Gastrocnemius medialis (tissue), 4 donors: ENCODE data around the gene WDR31. TPM values are rescaled to one million over a fixed set of nuclear protein-coding genes. Genes with fewer than 3 reads are reported as not detected.

ENCODE experiments used
- ATAC-seq, 2 donors: fragments of 150-250 bp; one replicate each; pipeline ENCODE4 v1.9.1; 2016
- DNase-seq, 2 donors: peaks; one replicate each; pipeline ENCODE4 v3.0.0-alpha.2; 2019
- H3K27ac ChIP-seq, 4 donors: fragments of 200-600 bp; sonication (generic); 1 replicate in 1 of 4; 2 replicates in 3 of 4; pipeline ENCODE4 v1.5.1; 2016 to 2018; ENCODE audit warnings: mild to moderate bottlenecking in 2 of 4, moderate library complexity in 1 of 4
- H3K27me3 ChIP-seq, 3 donors: fragments of 200-600 bp; sonication (generic) in 2 of 3; 1 replicate in 1 of 3; 2 replicates in 2 of 3; pipeline versions ENCODE4 v1.5.1 to v1.6.0; 2016 to 2019; ENCODE audit warnings: mild to moderate bottlenecking in 1 of 3, moderate library complexity in 1 of 3
- H3K36me3 ChIP-seq, 2 donors: fragments of 200-600 bp; sonication (generic) in 1 of 2; one replicate each; pipeline ENCODE4 v1.5.1; 2017 to 2018
- H3K4me1 ChIP-seq, 2 donors: fragments of 200-600 bp; sonication (generic) in 1 of 2; one replicate each; pipeline ENCODE4 v1.5.1; 2016 to 2017; ENCODE audit warnings: mild to moderate bottlenecking in 2 of 2
- H3K4me3 ChIP-seq, 4 donors: fragments of 200-600 bp; sonication (generic) in 3 of 4; 1 replicate in 1 of 4; 2 replicates in 3 of 4; pipeline ENCODE4 v1.5.1; 2016 to 2019; ENCODE audit warnings: mild to moderate bottlenecking in 2 of 4
- H3K9me3 ChIP-seq, 3 donors: fragments of 200-600 bp; sonication (generic) in 2 of 3; 1 replicate in 1 of 3; 2 replicates in 2 of 3; pipeline ENCODE4 v1.5.1; 2016 to 2019
- CTCF ChIP-seq, 5 experiments: fragments of 450-650 bp in 3 of 5; fragments of 200-600 bp in 2 of 5; sonication (generic) in 2 of 5; IDR thresholded peaks in 4 of 5; conservative IDR thresholded peaks in 1 of 5; 1 replicate in 4 of 5; 2 replicates in 1 of 5; pipeline ENCODE4 v1.5.1; 2016 to 2019; ENCODE audit warnings: antibody characterized with exemption in 5 of 5, mild to moderate bottlenecking in 3 of 5, moderate library complexity in 3 of 5
- POLR2A ChIP-seq, 2 donors: fragments of 450-650 bp; IDR thresholded peaks; one replicate each; pipeline ENCODE4 v1.6.1; 2017; ENCODE audit warnings: antibody characterized with exemption in 2 of 2, mild to moderate bottlenecking in 2 of 2, moderate library complexity in 2 of 2
- in situ Hi-C, 4 donors: fragments of 200-750 bp; cut with MboI; loops; one replicate each; pipeline versions ENCODE4 v1.15.0 to v1.8.0; 2017; ENCODE audit warnings: low sequenced_read_pairs in 4 of 4
- intact Hi-C: fragments of 100-400 bp; cut with DNase I; formaldehyde crosslinking; loops from one replicate; pipeline ENCODE4 v1.15.1; 2023; ENCODE audit warnings: low total_unique reads
- total RNA-seq, 4 donors: library from RNA; depleted of rRNA; stranded (reverse); fragments of >200 nt; gene quantifications; one replicate each; pipeline versions ENCODE4 v1.1.0 to v1.2.3, GENCODE V29; 2016

WDR31 gene
- total RNA-seq, 4 donors from 2014 or later = 0.29 to 1.1 (median 0.36) TPM; not detected in 1

GRCh38 chr9:113311961-113312360 is 28.1 kb downstream of the WDR31 start:
- Histone ChIP-seq H3K4me3 (no peak overlapping the region), H3K27ac (no peak overlapping the region), H3K9me3 (no peaks in the 10 kb centered on the region), H3K36me3 (no peaks in the 10 kb centered on the region), H3K27me3 (no peaks in the 10 kb centered on the region), H3K4me1 (peaks cover 0 to 3% of the 10 kb centered on the region in 2 donors)
- TF ChIP-seq POLR2A (IDR thresholded peaks at IDR 0.05) (no peak), CTCF (IDR thresholded peaks at IDR 0.05 in 4 of 5, conservative IDR thresholded peaks at IDR 0.05 in 1 of 5) (no peak)
- DNase-seq (no peak), ATAC-seq (no peak)
- in situ Hi-C loops (loop anchor here in 1 of 4 donors (25.0 kb wide), 1 partner anchor 350 kb away; no protein-coding TSS in a partner anchor), intact Hi-C loops (no loop called here)

DNA sequence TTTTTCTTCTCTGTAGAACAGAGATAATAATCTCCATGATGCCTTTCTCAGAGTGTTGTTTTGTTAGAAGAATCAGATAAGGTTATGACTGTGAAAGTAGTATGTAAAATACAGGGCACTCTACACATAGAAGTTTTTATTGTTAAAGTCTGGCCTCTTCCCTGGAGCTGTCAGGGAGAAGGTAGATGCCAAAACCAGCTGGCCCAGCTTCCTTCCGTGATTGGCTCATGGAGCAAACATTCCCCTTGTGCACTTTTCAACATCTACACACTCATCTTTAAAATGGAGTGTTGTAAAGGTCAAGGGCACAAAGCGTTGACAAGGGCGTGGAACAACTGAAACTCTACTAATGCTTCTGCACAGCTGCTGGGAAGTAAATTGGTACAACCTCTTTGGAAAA is 29.5 kb downstream of the WDR31 start:
- intact Hi-C loops (no loop called here), in situ Hi-C loops (loop anchor here in 1 of 4 donors (25.0 kb wide), 1 partner anchor 352 kb away; no protein-coding TSS in a partner anchor)
- no peak overlapping the region for H3K4me3 ChIP-seq
- ATAC-seq (no peak), DNase-seq (no peak)
- no peaks in the 10 kb centered on the region for H3K27me3 ChIP-seq
- H3K9me3 ChIP-seq = no peaks in the 10 kb centered on the region
- TF ChIP-seq POLR2A (IDR thresholded peaks at IDR 0.05) (no peak), CTCF (IDR thresholded peaks at IDR 0.05 in 4 of 5, conservative IDR thresholded peaks at IDR 0.05 in 1 of 5) (no peak)
- peaks cover 0 to 3% of the 10 kb centered on the region in 2 donors for H3K4me1 ChIP-seq
- H3K27ac ChIP-seq = no peak overlapping the region
- no peaks in the 10 kb centered on the region for H3K36me3 ChIP-seq

DNA sequence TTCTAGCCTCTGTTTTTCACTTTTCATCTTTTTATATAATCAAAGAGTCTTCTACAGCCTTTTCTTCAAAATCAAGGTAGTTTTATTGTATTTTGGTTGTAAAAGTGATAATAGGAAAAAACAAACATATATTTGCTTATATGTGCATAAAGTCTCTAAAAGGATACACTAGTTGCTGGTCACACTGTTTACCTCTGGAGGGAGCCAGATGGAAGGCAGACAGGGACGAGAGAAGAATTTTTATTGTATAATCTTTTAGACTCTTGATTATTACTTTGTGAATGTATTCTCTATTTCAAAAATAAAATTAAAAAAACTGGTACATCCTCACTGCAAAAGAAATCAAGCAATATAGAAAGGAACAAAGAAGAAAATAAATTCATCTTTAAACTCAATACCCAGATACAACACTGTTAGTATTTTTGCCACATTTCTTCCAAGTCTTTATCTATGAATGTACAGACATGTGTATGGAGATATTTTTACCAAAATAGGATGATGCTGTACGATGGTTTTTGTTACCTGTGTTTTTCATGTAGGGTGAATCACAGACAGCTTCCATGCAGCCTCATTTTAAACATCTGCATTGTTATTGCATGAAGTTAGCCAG is 30.8 kb downstream of the WDR31 start:
- H3K27ac ChIP-seq = no peak overlapping the region
- DNase-seq = no peak
- in situ Hi-C loops (loop anchor here in 1 of 4 donors (25.0 kb wide), 1 partner anchor 353 kb away; no protein-coding TSS in a partner anchor), intact Hi-C loops (no loop called here)
- no peaks in the 10 kb centered on the region for H3K27me3 ChIP-seq
- TF ChIP-seq CTCF (IDR thresholded peaks at IDR 0.05 in 4 of 5, conservative IDR thresholded peaks at IDR 0.05 in 1 of 5) (peak in 4 of 5 experiments; percentile 23 to 49 (median 33)), POLR2A (IDR thresholded peaks at IDR 0.05) (no peak)
- ATAC-seq = no peak
- H3K36me3 ChIP-seq = no peaks in the 10 kb centered on the region
- peaks cover 0 to 3% of the 10 kb centered on the region in 2 donors for H3K4me1 ChIP-seq
- no peaks in the 10 kb centered on the region for H3K9me3 ChIP-seq
- no peak overlapping the region for H3K4me3 ChIP-seq

DNA sequence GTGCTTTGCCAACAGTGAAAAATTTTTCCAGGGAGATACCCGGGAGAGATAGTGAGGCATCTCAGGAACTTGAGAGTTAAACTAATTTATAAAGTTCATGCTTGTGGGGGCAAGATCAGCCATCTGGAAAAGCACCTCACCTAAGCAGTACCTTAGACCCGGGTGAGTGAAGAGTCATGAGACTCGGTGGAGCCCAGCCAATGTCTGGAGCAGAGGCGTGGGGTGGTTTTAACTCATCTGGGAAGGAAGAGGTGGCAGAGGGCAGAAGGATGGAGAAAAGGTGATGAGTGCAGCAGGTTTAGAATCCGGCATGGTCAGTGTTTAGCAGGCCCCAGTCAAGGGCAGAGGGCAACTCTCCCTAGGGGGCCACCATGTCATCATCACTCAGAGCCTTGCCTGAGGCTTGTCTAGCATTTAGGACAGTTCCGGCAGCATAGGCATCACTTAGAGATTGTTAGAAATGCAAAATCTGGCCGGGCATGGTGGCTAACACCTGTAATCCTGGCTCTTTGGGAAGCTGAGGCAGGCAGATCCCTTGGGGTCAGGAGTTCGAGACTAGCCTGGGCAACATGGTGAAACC is 32.6 kb downstream of the WDR31 start:
- intact Hi-C loops (no loop called here), in situ Hi-C loops (loop anchor here in 1 of 4 donors (25.0 kb wide), 1 partner anchor 355 kb away; no protein-coding TSS in a partner anchor)
- TF ChIP-seq POLR2A (IDR thresholded peaks at IDR 0.05) (no peak), CTCF (IDR thresholded peaks at IDR 0.05 in 4 of 5, conservative IDR thresholded peaks at IDR 0.05 in 1 of 5) (no peak)
- H3K27ac ChIP-seq = no peak overlapping the region
- peaks cover 0 to 3% of the 10 kb centered on the region in 2 donors for H3K4me1 ChIP-seq
- no peaks in the 10 kb centered on the region for H3K36me3 ChIP-seq
- H3K27me3 ChIP-seq = peaks cover 0 to 3% (median 0%) of the 10 kb centered on the region in 3 donors
- H3K4me3 ChIP-seq = no peak overlapping the region
- no peaks in the 10 kb centered on the region for H3K9me3 ChIP-seq
- DNase-seq (no peak), ATAC-seq (no peak)
